Peyer's patch (tissue), 4 donors: ENCODE results near the gene PRKCH.

Experiments
- CTCF ChIP-seq, 6 experiments: fragments of 450-650 bp in 4 of 6; fragments of 200-600 bp in 2 of 6; sonication (generic) in 1 of 6; IDR thresholded peaks; one replicate each; pipeline ENCODE4 v1.5.1; 2017 to 2019; ENCODE audit warnings: antibody characterized with exemption in 6 of 6, mild to moderate bottlenecking in 3 of 6, moderate library complexity in 1 of 6
- POLR2A ChIP-seq, 2 donors: fragments of 450-650 bp; IDR thresholded peaks; one replicate each; pipeline ENCODE4 v1.5.1; 2017; ENCODE audit warnings: antibody characterized with exemption in 2 of 2, mild to moderate bottlenecking in 2 of 2, moderate library complexity in 2 of 2

GRCh38 chr14:61351477-61351876, 30.1 kb downstream of the PRKCH start:
- TF ChIP-seq POLR2A (IDR thresholded peaks at IDR 0.05) = no peak
- no peak for TF ChIP-seq CTCF (IDR thresholded peaks at IDR 0.05)
